Measurements from ENCODE around the gene BCL2L13. TPM values are rescaled to one million over a fixed set of nuclear protein-coding genes. Genes with fewer than 3 reads are reported as not detected.

The BCL2L13 gene
- total RNA-seq, 1 experiment from 2014 or later, result 52.9 TPM

DNA sequence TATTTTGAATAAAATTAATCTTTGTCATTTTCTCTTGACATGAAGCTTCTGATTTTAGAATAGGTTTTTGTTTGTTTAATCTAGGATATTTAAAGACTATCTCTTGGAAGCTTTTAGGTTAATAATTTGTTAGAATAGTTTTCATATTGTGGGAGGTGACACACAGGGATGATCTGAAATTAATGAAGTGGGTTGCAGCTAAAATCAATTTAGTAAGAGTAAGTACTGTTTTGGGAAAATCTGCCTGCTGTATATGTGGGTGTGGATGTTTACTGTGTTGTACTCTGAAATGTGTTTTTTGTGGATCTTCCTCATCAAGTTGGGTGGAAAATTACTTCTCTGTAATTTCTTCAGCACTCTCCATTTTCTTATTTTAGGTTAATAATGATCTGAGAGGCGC is 68.4 kb downstream of the BCL2L13 start:
- H3K9me3 ChIP-seq (ENCODE audit: low read depth, low read length, poor library complexity, severe bottlenecking), result no peaks in the 10 kb centered on the region
- BruUV-seq (replicated peaks), result TSS peak; percentile 86
- peak overlapping the region; percentile 24 for H3K4me3 ChIP-seq (ENCODE audit: low read depth, low read length, poor library complexity, severe bottlenecking)
- H3K36me3 ChIP-seq (ENCODE audit: insufficient read depth, low read length, poor library complexity, severe bottlenecking), result no peaks in the 10 kb centered on the region
- ChIA-PET CTCF (no interaction called here), POLR2A (ENCODE audit: low non-redundant PET) (no interaction called here)
- H3K27me3 ChIP-seq (replicated peaks; ENCODE audit: insufficient read depth, low read depth, low read length, poor library complexity), result no peaks in the 10 kb centered on the region
- H3K4me1 ChIP-seq (ENCODE audit: insufficient read depth, low read length, poor library complexity, severe bottlenecking), result peaks cover 18% of the 10 kb centered on the region
- TF ChIP-seq, protein P1, sequence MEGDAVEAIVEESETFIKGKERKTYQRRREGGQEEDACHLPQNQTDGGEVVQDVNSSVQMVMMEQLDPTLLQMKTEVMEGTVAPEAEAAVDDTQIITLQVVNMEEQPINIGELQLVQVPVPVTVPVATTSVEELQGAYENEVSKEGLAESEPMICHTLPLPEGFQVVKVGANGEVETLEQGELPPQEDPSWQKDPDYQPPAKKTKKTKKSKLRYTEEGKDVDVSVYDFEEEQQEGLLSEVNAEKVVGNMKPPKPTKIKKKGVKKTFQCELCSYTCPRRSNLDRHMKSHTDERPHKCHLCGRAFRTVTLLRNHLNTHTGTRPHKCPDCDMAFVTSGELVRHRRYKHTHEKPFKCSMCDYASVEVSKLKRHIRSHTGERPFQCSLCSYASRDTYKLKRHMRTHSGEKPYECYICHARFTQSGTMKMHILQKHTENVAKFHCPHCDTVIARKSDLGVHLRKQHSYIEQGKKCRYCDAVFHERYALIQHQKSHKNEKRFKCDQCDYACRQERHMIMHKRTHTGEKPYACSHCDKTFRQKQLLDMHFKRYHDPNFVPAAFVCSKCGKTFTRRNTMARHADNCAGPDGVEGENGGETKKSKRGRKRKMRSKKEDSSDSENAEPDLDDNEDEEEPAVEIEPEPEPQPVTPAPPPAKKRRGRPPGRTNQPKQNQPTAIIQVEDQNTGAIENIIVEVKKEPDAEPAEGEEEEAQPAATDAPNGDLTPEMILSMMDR (conservative IDR thresholded peaks at IDR 0.05; ENCODE audit: low read depth, low read length), result no peak
- no peak for TF ChIP-seq EZH2 (IDR thresholded peaks at IDR 0.05; ENCODE audit: borderline replicate concordance, low read depth, low read length, poor library complexity, severe bottlenecking)
- intact Hi-C loops (cut with micrococcal nuclease; ENCODE audit: unreplicated experiment), result loop anchor here (5.0 kb wide), 2 partner anchors 65 to 130 kb away; no protein-coding TSS in a partner anchor
- H3K27ac ChIP-seq (ENCODE audit: low read depth, low read length, poor library complexity, severe bottlenecking), result peak overlapping the region; percentile 75
- DNase-seq (ENCODE audit: low spot score), result no peak

DNA sequence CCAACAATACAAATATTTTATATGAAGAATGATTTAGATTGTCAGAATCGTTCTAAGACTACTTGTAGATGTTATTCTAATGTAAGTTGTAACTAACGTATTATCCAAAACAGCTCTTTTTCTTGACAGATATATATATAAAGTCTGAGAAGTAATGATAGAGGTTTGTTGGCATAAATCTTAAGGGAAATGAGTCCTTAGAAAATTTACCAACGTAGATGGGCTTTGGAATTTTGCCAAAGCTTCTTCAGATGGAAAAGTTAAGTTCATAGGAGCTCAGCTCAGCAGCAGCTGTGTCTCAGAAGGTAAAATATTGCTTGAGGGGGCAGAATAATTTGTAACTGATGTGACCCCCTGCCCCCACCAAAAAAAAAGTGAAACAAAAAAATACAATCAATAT is 69.0 kb downstream of the BCL2L13 start:
- H3K27me3 ChIP-seq (replicated peaks; ENCODE audit: insufficient read depth, low read depth, low read length, poor library complexity), result no peaks in the 10 kb centered on the region
- POLR2A ChIA-PET (ENCODE audit: low non-redundant PET), result no interaction called here
- TF ChIP-seq, protein P1 (conservative IDR thresholded peaks at IDR 0.05; ENCODE audit: low read depth, low read length), result no peak
- no peak for TF ChIP-seq EZH2 (IDR thresholded peaks at IDR 0.05; ENCODE audit: borderline replicate concordance, low read depth, low read length, poor library complexity, severe bottlenecking)
- H3K27ac ChIP-seq (ENCODE audit: low read depth, low read length, poor library complexity, severe bottlenecking), result peak overlapping the region; percentile 75
- no peaks in the 10 kb centered on the region for H3K9me3 ChIP-seq (ENCODE audit: low read depth, low read length, poor library complexity, severe bottlenecking)
- H3K4me1 ChIP-seq (ENCODE audit: insufficient read depth, low read length, poor library complexity, severe bottlenecking), result peaks cover 18% of the 10 kb centered on the region
- CTCF ChIA-PET, result no interaction called here
- peak overlapping the region; percentile 24 for H3K4me3 ChIP-seq (ENCODE audit: low read depth, low read length, poor library complexity, severe bottlenecking)
- DNase-seq (ENCODE audit: low spot score), result peak; percentile 51
- no peaks in the 10 kb centered on the region for H3K36me3 ChIP-seq (ENCODE audit: insufficient read depth, low read length, poor library complexity, severe bottlenecking)
- intact Hi-C loops (cut with micrococcal nuclease; ENCODE audit: unreplicated experiment), result loop anchor here (5.0 kb wide), 2 partner anchors 65 to 130 kb away; no protein-coding TSS in a partner anchor
- no TSS peak for BruUV-seq (replicated peaks)

DNA sequence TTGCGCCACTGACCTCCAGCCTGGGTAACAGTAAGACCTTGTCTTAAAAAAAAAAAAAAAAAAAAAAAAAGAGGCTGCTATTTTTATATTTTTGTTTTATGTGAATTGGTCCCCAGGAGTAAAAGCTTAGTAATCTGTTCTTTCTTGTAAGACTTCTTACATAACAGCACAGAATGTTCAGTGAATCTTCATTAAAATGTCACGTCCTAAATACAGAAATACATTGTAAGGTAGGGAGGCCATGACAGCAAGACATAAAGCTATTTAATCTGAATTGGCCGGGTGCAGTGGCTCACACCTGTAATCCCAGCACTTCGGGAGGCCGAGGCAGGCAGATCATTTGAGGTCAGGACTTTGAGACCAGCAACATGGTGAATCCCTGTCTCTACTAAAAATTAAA is 71.5 kb downstream of the BCL2L13 start:
- no TSS peak for BruUV-seq (replicated peaks)
- TF ChIP-seq EZH2 (IDR thresholded peaks at IDR 0.05; ENCODE audit: borderline replicate concordance, low read depth, low read length, poor library complexity, severe bottlenecking), result no peak
- TF ChIP-seq, protein P1 (conservative IDR thresholded peaks at IDR 0.05; ENCODE audit: low read depth, low read length), result no peak
- Histone ChIP-seq H3K27me3 (replicated peaks; ENCODE audit: insufficient read depth, low read depth, low read length, poor library complexity) (no peaks in the 10 kb centered on the region), H3K4me1 (ENCODE audit: insufficient read depth, low read length, poor library complexity, severe bottlenecking) (peaks cover 18% of the 10 kb centered on the region), H3K36me3 (ENCODE audit: insufficient read depth, low read length, poor library complexity, severe bottlenecking) (no peaks in the 10 kb centered on the region), H3K9me3 (ENCODE audit: low read depth, low read length, poor library complexity, severe bottlenecking) (no peaks in the 10 kb centered on the region), H3K4me3 (ENCODE audit: low read depth, low read length, poor library complexity, severe bottlenecking) (no peak overlapping the region), H3K27ac (ENCODE audit: low read depth, low read length, poor library complexity, severe bottlenecking) (no peak overlapping the region)
- POLR2A ChIA-PET (ENCODE audit: low non-redundant PET), result no interaction called here
- intact Hi-C loops (cut with micrococcal nuclease; ENCODE audit: unreplicated experiment), result no loop called here
- CTCF ChIA-PET, result no interaction called here
- DNase-seq (ENCODE audit: low spot score), result no peak
